ENCODE measurements around the gene PLPP4. TPM values are rescaled to one million over a fixed set of nuclear protein-coding genes. Genes with fewer than 3 reads are reported as not detected.
A peak's percentile ranks its signal among the peaks of the same experiment; 100 is the strongest.

Gene PLPP4
- total RNA-seq, 4 donors from 2014 or later: 0.41 to 0.79 TPM; not detected in 2

- WGBS, 2 donors (ENCODE audit: low coverage in 1 of 2): 86% methylated on average over 7 of the region's 7 CpGs; no CpG with 5 or more reads in 1 of the 2 donors
- H3K36me3 ChIP-seq: no peaks in the 10 kb centered on the region
- in situ Hi-C loops (cut with MboI; ENCODE audit: low pct_ligation_motif_present in 1 of 4, low pct_unique_long_range_greater_than_20kb in 1 of 4, low sequenced_read_pairs in 3 of 4) (no loop called here), intact Hi-C loops (cut with DNase I; ENCODE audit: low total_unique reads) (no loop called here)
- peaks cover 45% of the 10 kb centered on the region for H3K27me3 ChIP-seq
- H3K9me3 ChIP-seq: no peaks in the 10 kb centered on the region
- DNase-seq: no peak
- peaks cover 5 to 14% (median 10%) of the 10 kb centered on the region in 4 donors for H3K4me1 ChIP-seq
- no peak overlapping the region for H3K4me3 ChIP-seq
- H3K27ac ChIP-seq: no peak overlapping the region
- TF ChIP-seq EP300 (IDR thresholded peaks at IDR 0.05; ENCODE audit: low read depth) (no peak), POLR2AphosphoS5 (IDR thresholded peaks at IDR 0.05) (no peak), POLR2A (IDR thresholded peaks at IDR 0.05) (no peak), CTCF (IDR thresholded peaks at IDR 0.05) (no peak)
Measured at GRCh38 chr10:120455004-120455403, 2.0 kb upstream of the PLPP4 start.

GRCh38 chr10:120455606-120456005 is 1.4 kb upstream of the PLPP4 start:
- H3K4me1 ChIP-seq: peaks cover 5 to 14% (median 10%) of the 10 kb centered on the region in 4 donors
- TF ChIP-seq EP300 (IDR thresholded peaks at IDR 0.05; ENCODE audit: low read depth): no peak
- no peak for TF ChIP-seq POLR2AphosphoS5 (IDR thresholded peaks at IDR 0.05)
- no peak for TF ChIP-seq POLR2A (IDR thresholded peaks at IDR 0.05)
- no peak for TF ChIP-seq CTCF (IDR thresholded peaks at IDR 0.05)
- H3K36me3 ChIP-seq: no peaks in the 10 kb centered on the region
- intact Hi-C loops (cut with DNase I; ENCODE audit: low total_unique reads) (no loop called here), in situ Hi-C loops (cut with MboI; ENCODE audit: low pct_ligation_motif_present in 1 of 4, low pct_unique_long_range_greater_than_20kb in 1 of 4, low sequenced_read_pairs in 3 of 4) (no loop called here)
- H3K9me3 ChIP-seq: no peaks in the 10 kb centered on the region
- 62 to 64% methylated on average over 3 of the region's 3 CpGs for WGBS, 2 donors (ENCODE audit: low coverage in 1 of 2)
- H3K4me3 ChIP-seq: no peak overlapping the region
- no peak for DNase-seq
- H3K27me3 ChIP-seq: peaks cover 49% of the 10 kb centered on the region
- no peak overlapping the region for H3K27ac ChIP-seq

- TF ChIP-seq POLR2AphosphoS5 (IDR thresholded peaks at IDR 0.05) (no peak), CTCF (IDR thresholded peaks at IDR 0.05) (no peak), EP300 (IDR thresholded peaks at IDR 0.05; ENCODE audit: low read depth) (no peak), POLR2A (IDR thresholded peaks at IDR 0.05) (no peak)
- WGBS, 2 donors (ENCODE audit: low coverage in 1 of 2): 12 to 16% methylated on average over 5 to 16 of the region's 16 CpGs
- intact Hi-C loops (cut with DNase I; ENCODE audit: low total_unique reads): no loop called here
- in situ Hi-C loops (cut with MboI; ENCODE audit: low pct_ligation_motif_present in 1 of 4, low pct_unique_long_range_greater_than_20kb in 1 of 4, low sequenced_read_pairs in 3 of 4): no loop called here
- H3K4me3 ChIP-seq: peak overlapping the region in 3 of 4 donors; percentile 30 to 50 (median 42)
- peaks cover 5 to 14% (median 10%) of the 10 kb centered on the region in 4 donors for H3K4me1 ChIP-seq
- H3K27me3 ChIP-seq: peaks cover 54% of the 10 kb centered on the region
- no peak for DNase-seq
- H3K36me3 ChIP-seq: no peaks in the 10 kb centered on the region
- H3K9me3 ChIP-seq: no peaks in the 10 kb centered on the region
- no peak overlapping the region for H3K27ac ChIP-seq
Measured at GRCh38 chr10:120456143-120456625, 843 bp upstream of the PLPP4 start.

GRCh38 chr10:120457431-120458172 is 575 bp downstream of the PLPP4 start:
- H3K4me1 ChIP-seq: peaks cover 5 to 14% (median 10%) of the 10 kb centered on the region in 4 donors
- peaks cover 61% of the 10 kb centered on the region for H3K27me3 ChIP-seq
- intact Hi-C loops (cut with DNase I; ENCODE audit: low total_unique reads) (no loop called here), in situ Hi-C loops (cut with MboI; ENCODE audit: low pct_ligation_motif_present in 1 of 4, low pct_unique_long_range_greater_than_20kb in 1 of 4, low sequenced_read_pairs in 3 of 4) (no loop called here)
- H3K4me3 ChIP-seq: peak overlapping the region; percentile 3 to 50 (median 36)
- H3K27ac ChIP-seq: no peak overlapping the region
- H3K9me3 ChIP-seq: no peaks in the 10 kb centered on the region
- DNase-seq: no peak
- H3K36me3 ChIP-seq: no peaks in the 10 kb centered on the region
- WGBS, 2 donors (ENCODE audit: low coverage in 1 of 2): 32% methylated on average over 52 of the region's 52 CpGs; no CpG with 5 or more reads in 1 of the 2 donors
- TF ChIP-seq POLR2A (IDR thresholded peaks at IDR 0.05) (no peak), POLR2AphosphoS5 (IDR thresholded peaks at IDR 0.05) (no peak), EP300 (IDR thresholded peaks at IDR 0.05; ENCODE audit: low read depth) (no peak), CTCF (IDR thresholded peaks at IDR 0.05) (no peak)

All from transverse colon (tissue), 4 donors.